Left lung (tissue), 10 donors: ENCODE results near the gene CDH13. TPM values are rescaled to one million over a fixed set of nuclear protein-coding genes. Genes with fewer than 3 reads are reported as not detected.

Experiments used
- ATAC-seq: fragments of 200-7000 bp; cut with Tn5 transposase; one replicate; pipeline ENCODE4 v1.9.1; 2020; ENCODE audit warnings: moderate library complexity
- DNase-seq, 4 donors: peaks; one replicate each; pipeline ENCODE4 v3.0.0-alpha.2; 2013 to 2020
- H3K27ac ChIP-seq, 2 donors: fragments of 200-600 bp; sonication (generic) in 1 of 2; one replicate each; pipeline versions ENCODE4 v1.5.0 to v1.8.0; 2020 to 2021
- H3K27me3 ChIP-seq, 2 donors: fragments of 200-600 bp; sonication (generic) in 1 of 2; one replicate each; pipeline versions ENCODE4 v1.5.0 to v1.8.0; 2020 to 2021
- H3K36me3 ChIP-seq, 2 donors: fragments of 200-600 bp; sonication (generic) in 1 of 2; one replicate each; pipeline versions ENCODE4 v1.5.0 to v1.8.0; 2020 to 2021
- H3K4me1 ChIP-seq, 2 donors: fragments of 200-600 bp; one replicate each; pipeline ENCODE4 v1.8.0; 2021
- H3K4me3 ChIP-seq, 2 donors: fragments of 200-600 bp; sonication (generic) in 1 of 2; one replicate each; pipeline versions ENCODE4 v1.5.0 to v1.8.0; 2020 to 2021; ENCODE audit warnings: mild to moderate bottlenecking in 1 of 2
- H3K9me3 ChIP-seq, 2 donors: fragments of 200-600 bp; sonication (generic) in 1 of 2; one replicate each; pipeline versions ENCODE4 v1.5.0 to v1.8.0; 2020 to 2021
- intact Hi-C, 2 donors: fragments of 100-400 bp; cut with DNase I; formaldehyde crosslinking; loops; one replicate each; pipeline versions ENCODE4 v1.11.2 to v1.14.2; 2022
- polyA plus RNA-seq, 6 donors: library from polyadenylated mRNA; unstranded; fragments of 120-200 nt; gene quantifications; one replicate each; pipeline ENCODE4 v1.2.1, GENCODE V29; 2013; ENCODE audit not compliant: insufficient read length in 6 of 6
- total RNA-seq, 2 donors: library from RNA; stranded (reverse); fragmentation: NEBNext Ultra II Directional; extraction: Animal tissue kit (Norgen Biotek cat#: 25700); gene quantifications; one replicate each; pipeline ENCODE4 v1.2.1, GENCODE V29; 2021
- TF ChIP-seq, protein P1 (sequence below), 2 donors: fragments of 200-600 bp; sonication (generic) in 1 of 2; IDR thresholded peaks; one replicate each; pipeline versions ENCODE4 v1.5.0 to v1.8.0; 2021; ENCODE audit warnings: antibody characterized with exemption in 2 of 2
- donor health status: DM: no; HTN: yes; CAD: no.
- donor health status: DM: no; HTN: no; CAD: no.

The CDH13 gene
- total and polyA plus RNA-seq, 8 donors = 2.7 to 20.3 (median 3.2) TPM

- intact Hi-C loops = no loop called here
- no peaks in the 10 kb centered on the region for H3K27me3 ChIP-seq
- TF ChIP-seq, protein P1, sequence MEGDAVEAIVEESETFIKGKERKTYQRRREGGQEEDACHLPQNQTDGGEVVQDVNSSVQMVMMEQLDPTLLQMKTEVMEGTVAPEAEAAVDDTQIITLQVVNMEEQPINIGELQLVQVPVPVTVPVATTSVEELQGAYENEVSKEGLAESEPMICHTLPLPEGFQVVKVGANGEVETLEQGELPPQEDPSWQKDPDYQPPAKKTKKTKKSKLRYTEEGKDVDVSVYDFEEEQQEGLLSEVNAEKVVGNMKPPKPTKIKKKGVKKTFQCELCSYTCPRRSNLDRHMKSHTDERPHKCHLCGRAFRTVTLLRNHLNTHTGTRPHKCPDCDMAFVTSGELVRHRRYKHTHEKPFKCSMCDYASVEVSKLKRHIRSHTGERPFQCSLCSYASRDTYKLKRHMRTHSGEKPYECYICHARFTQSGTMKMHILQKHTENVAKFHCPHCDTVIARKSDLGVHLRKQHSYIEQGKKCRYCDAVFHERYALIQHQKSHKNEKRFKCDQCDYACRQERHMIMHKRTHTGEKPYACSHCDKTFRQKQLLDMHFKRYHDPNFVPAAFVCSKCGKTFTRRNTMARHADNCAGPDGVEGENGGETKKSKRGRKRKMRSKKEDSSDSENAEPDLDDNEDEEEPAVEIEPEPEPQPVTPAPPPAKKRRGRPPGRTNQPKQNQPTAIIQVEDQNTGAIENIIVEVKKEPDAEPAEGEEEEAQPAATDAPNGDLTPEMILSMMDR (IDR thresholded peaks at IDR 0.05) = no peak
- H3K4me3 ChIP-seq = no peak overlapping the region
- H3K4me1 ChIP-seq = no peaks in the 10 kb centered on the region
- no peak for ATAC-seq
- H3K9me3 ChIP-seq = no peaks in the 10 kb centered on the region
- H3K27ac ChIP-seq = no peak overlapping the region
- H3K36me3 ChIP-seq = no peaks in the 10 kb centered on the region
- no peak for DNase-seq
These were observed 1060.0 kb downstream of the CDH13 start for GRCh38 chr16:83686726-83687125.

DNA sequence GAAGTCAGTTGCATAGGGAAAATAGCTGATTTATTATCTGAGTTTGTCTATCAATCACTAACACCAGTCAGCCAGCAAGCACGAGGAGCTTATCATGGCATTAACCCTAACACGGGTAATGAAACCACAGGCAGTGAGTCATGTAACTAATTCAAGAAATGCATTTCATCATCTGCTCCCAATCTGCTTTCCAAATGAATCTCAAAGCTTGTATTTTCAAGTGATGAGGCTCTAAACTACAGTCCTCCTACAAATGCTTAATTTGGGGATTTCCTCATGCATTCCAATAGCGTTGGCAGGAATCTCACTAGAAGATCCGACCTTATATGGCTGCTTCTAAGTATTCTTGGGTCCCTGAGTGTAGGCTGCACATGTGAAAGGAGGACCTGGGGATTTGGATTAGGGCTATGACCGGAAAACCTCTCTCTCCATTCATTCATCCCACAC lies 1062.6 kb downstream of the CDH13 start:
- intact Hi-C loops = no loop called here
- Histone ChIP-seq H3K9me3 (no peaks in the 10 kb centered on the region), H3K27ac (no peak overlapping the region), H3K27me3 (no peaks in the 10 kb centered on the region), H3K36me3 (no peaks in the 10 kb centered on the region), H3K4me1 (no peaks in the 10 kb centered on the region), H3K4me3 (no peak overlapping the region)
- TF ChIP-seq, protein P1 (IDR thresholded peaks at IDR 0.05) = no peak
- ATAC-seq (peak; percentile 54), DNase-seq (no peak)

GRCh38 chr16:83692224-83692623 lies 1065.5 kb downstream of the CDH13 start:
- ATAC-seq = no peak
- no peaks in the 10 kb centered on the region for H3K27me3 ChIP-seq
- intact Hi-C loops = no loop called here
- no peaks in the 10 kb centered on the region for H3K36me3 ChIP-seq
- no peaks in the 10 kb centered on the region for H3K4me1 ChIP-seq
- DNase-seq = no peak
- TF ChIP-seq, protein P1 (IDR thresholded peaks at IDR 0.05) = no peak
- no peaks in the 10 kb centered on the region for H3K9me3 ChIP-seq
- no peak overlapping the region for H3K27ac ChIP-seq
- no peak overlapping the region for H3K4me3 ChIP-seq

- ATAC-seq (no peak), DNase-seq (no peak)
- Histone ChIP-seq H3K27ac (no peak overlapping the region), H3K4me3 (no peak overlapping the region), H3K9me3 (no peaks in the 10 kb centered on the region), H3K4me1 (no peaks in the 10 kb centered on the region), H3K27me3 (no peaks in the 10 kb centered on the region), H3K36me3 (no peaks in the 10 kb centered on the region)
- intact Hi-C loops = no loop called here
- TF ChIP-seq, protein P1 (IDR thresholded peaks at IDR 0.05) = no peak
These were observed 1072.2 kb downstream of the CDH13 start for GRCh38 chr16:83698964-83699363.

- Histone ChIP-seq H3K27me3 (no peaks in the 10 kb centered on the region), H3K9me3 (no peaks in the 10 kb centered on the region), H3K4me3 (no peak overlapping the region), H3K4me1 (no peaks in the 10 kb centered on the region), H3K36me3 (no peaks in the 10 kb centered on the region), H3K27ac (no peak overlapping the region)
- TF ChIP-seq, protein P1 (IDR thresholded peaks at IDR 0.05) = no peak
- no peak for ATAC-seq
- DNase-seq = no peak
- intact Hi-C loops = no loop called here
These were observed 1073.0 kb downstream of the CDH13 start for GRCh38 chr16:83699817-83700216.
